Activated gamma-delta T cell treated with Interleukin-2 at 50 U/mL for 16 hours (primary cell): ENCODE results near the gene ITGB6.
"Not testable (repeated sequence)": the region's sequence is repeated elsewhere in the genome, so short reads cannot be mapped to it uniquely, and the experiment has no call there.

Source experiments
- DNase-seq: peaks from one replicate; pipeline ENCODE4 v3.0.0-alpha.2; 2020

The ITGB6 gene

GRCh38 chr2:160175169-160176134, 24.6 kb downstream of the ITGB6 start:
- no peak for DNase-seq

- DNase-seq: no peak
These were observed 25.8 kb downstream of the ITGB6 start for GRCh38 chr2:160174322-160174721.

- DNase-seq: no peak
These were observed 30.1 kb downstream of the ITGB6 start for GRCh38 chr2:160169988-160170387.

- DNase-seq: no peak
These were observed 30.6 kb downstream of the ITGB6 start for GRCh38 chr2:160169471-160169870.

GRCh38 chr2:160168878-160169277, 31.2 kb downstream of the ITGB6 start:
- no peak for DNase-seq

GRCh38 chr2:160167089-160167740, 32.9 kb downstream of the ITGB6 start:
- DNase-seq: no peak

- no peak for DNase-seq
These were observed 34.1 kb downstream of the ITGB6 start for GRCh38 chr2:160165996-160166395.

GRCh38 chr2:160165081-160165480, 35.0 kb downstream of the ITGB6 start:
- no peak for DNase-seq

GRCh38 chr2:160157861-160158829, 41.9 kb downstream of the ITGB6 start:
- DNase-seq: no peak

GRCh38 chr2:160156665-160157064, 43.4 kb downstream of the ITGB6 start:
- no peak for DNase-seq

GRCh38 chr2:160156100-160156499, 44.0 kb downstream of the ITGB6 start:
- no peak for DNase-seq

GRCh38 chr2:160148419-160148818, 51.7 kb downstream of the ITGB6 start:
- not testable (repeated sequence) for DNase-seq

- DNase-seq: no peak
These were observed 54.6 kb downstream of the ITGB6 start for GRCh38 chr2:160145471-160145870.

- no peak for DNase-seq
These were observed 55.6 kb downstream of the ITGB6 start for GRCh38 chr2:160144280-160144990.

GRCh38 chr2:160142472-160142871, 57.6 kb downstream of the ITGB6 start:
- DNase-seq: no peak

GRCh38 chr2:160141912-160142311, 58.2 kb downstream of the ITGB6 start:
- no peak for DNase-seq

- DNase-seq: no peak
These were observed 58.7 kb downstream of the ITGB6 start for GRCh38 chr2:160141419-160141818.

- no peak for DNase-seq
These were observed 59.6 kb downstream of the ITGB6 start for GRCh38 chr2:160140471-160140870.

GRCh38 chr2:160139991-160140390, 60.1 kb downstream of the ITGB6 start:
- no peak for DNase-seq

GRCh38 chr2:160139350-160139749, 60.7 kb downstream of the ITGB6 start:
- no peak for DNase-seq

- DNase-seq: no peak
These were observed 61.7 kb downstream of the ITGB6 start for GRCh38 chr2:160138406-160138805.

GRCh38 chr2:160137464-160137863, 62.6 kb downstream of the ITGB6 start:
- DNase-seq: no peak
